Neuronal stem cell (in vitro differentiated cells): ENCODE results near the gene SPDYE5.
"Not testable (repeated sequence)": the region's sequence is repeated elsewhere in the genome, so short reads cannot be mapped to it uniquely, and the experiment has no call there.

Source experiments
- DNase-seq: peaks from one replicate; pipeline ENCODE4 v3.0.0-alpha.2; 2013; ENCODE audit warnings: low spot score
- H2AFZ ChIP-seq: one replicate; pipeline ENCODE4 v1.6.1; 2013; ENCODE audit warnings: mild to moderate bottlenecking, low read length, inconsistent platforms
- H2AK5ac ChIP-seq: 2 replicates; pipeline ENCODE4 v1.6.1; 2013; ENCODE audit warnings: low read depth, mild to moderate bottlenecking, inconsistent platforms, low read length, moderate library complexity, mixed read lengths
- H2BK120ac ChIP-seq: 2 replicates; pipeline ENCODE4 v1.6.1; 2013; ENCODE audit warnings: low read depth, mild to moderate bottlenecking, inconsistent platforms, low read length, moderate library complexity, mixed read lengths
- H2BK12ac ChIP-seq: one replicate; pipeline ENCODE4 v1.6.1; 2013; ENCODE audit warnings: low read length, inconsistent platforms
- H2BK15ac ChIP-seq: 2 replicates; pipeline ENCODE4 v1.6.1; 2013; ENCODE audit warnings: mild to moderate bottlenecking, low read length, inconsistent platforms, mixed read lengths
- H2BK5ac ChIP-seq: one replicate; pipeline ENCODE4 v1.6.1; 2013; ENCODE audit warnings: inconsistent platforms, mild to moderate bottlenecking, low read length, moderate library complexity
- H3K14ac ChIP-seq: one replicate; pipeline ENCODE4 v1.6.1; 2013; ENCODE audit warnings: low read length, inconsistent platforms
- H3K18ac ChIP-seq: 2 replicates; pipeline ENCODE4 v1.6.1; 2013; ENCODE audit warnings: low read length, inconsistent platforms
- H3K23ac ChIP-seq: 2 replicates; pipeline ENCODE4 v1.6.1; 2013; ENCODE audit warnings: low read depth, mild to moderate bottlenecking, mixed read lengths, low read length, inconsistent platforms; ENCODE audit not compliant: poor library complexity
- H3K27ac ChIP-seq: replicated peaks from 3 replicates; pipeline ENCODE4 v1.5.1; 2013; ENCODE audit warnings: low read length, inconsistent platforms
- H3K27me3 ChIP-seq, 3 experiments: 2 replicates each; pipeline ENCODE4 v1.6.1; 2013; ENCODE audit warnings: low read length in 3 of 3, mild to moderate bottlenecking in 2 of 3, inconsistent platforms in 1 of 3, low read depth in 1 of 3, mixed read lengths in 1 of 3, moderate library complexity in 1 of 3; ENCODE audit not compliant: control insufficient read depth in 3 of 3, insufficient read depth in 3 of 3
- H3K36me3 ChIP-seq, 2 donors: replicated peaks in 1 of 2; 2 replicates each; pipeline ENCODE4 v1.6.1; 2013; ENCODE audit warnings: low read length in 2 of 2; ENCODE audit not compliant: control insufficient read depth in 2 of 2, insufficient read depth in 2 of 2
- H3K4ac ChIP-seq: 2 replicates; pipeline ENCODE4 v1.6.1; 2013; ENCODE audit warnings: inconsistent platforms, mild to moderate bottlenecking, low read length, moderate library complexity
- H3K4me1 ChIP-seq, 2 donors: 1 replicate in 1 of 2; 2 replicates in 1 of 2; pipeline ENCODE4 v1.6.1; 2013; ENCODE audit warnings: low read length in 2 of 2, low read depth in 1 of 2; ENCODE audit not compliant: control insufficient read depth in 2 of 2, insufficient read depth in 1 of 2
- H3K4me2 ChIP-seq: one replicate; pipeline ENCODE4 v1.6.1; 2013; ENCODE audit warnings: mild to moderate bottlenecking, low read length, inconsistent platforms; ENCODE audit not compliant: insufficient read depth, poor library complexity, severe bottlenecking
- H3K4me3 ChIP-seq, 2 donors: 2 replicates each; pipeline ENCODE4 v1.5.1; 2013; ENCODE audit warnings: low read length in 2 of 2, mild to moderate bottlenecking in 2 of 2, inconsistent platforms in 1 of 2, moderate library complexity in 1 of 2
- H3K79me1 ChIP-seq: one replicate; pipeline ENCODE4 v1.6.1; 2013; ENCODE audit warnings: low read depth, mild to moderate bottlenecking, inconsistent platforms, low read length, moderate library complexity
- H3K9ac ChIP-seq: one replicate; pipeline ENCODE4 v1.6.1; 2013; ENCODE audit warnings: mild to moderate bottlenecking, low read depth, low read length, inconsistent platforms; ENCODE audit not compliant: poor library complexity
- H3K9me3 ChIP-seq, 2 donors: replicated peaks in 1 of 2; 2 replicates each; pipeline versions ENCODE3 to v1.6.1; 2013; ENCODE audit warnings: low read length in 2 of 2, mild to moderate bottlenecking in 2 of 2, inconsistent platforms in 1 of 2, low read depth in 1 of 2, mixed read lengths in 1 of 2, moderate library complexity in 1 of 2; ENCODE audit not compliant: control insufficient read depth in 2 of 2, insufficient read depth in 1 of 2
- H4K8ac ChIP-seq: one replicate; pipeline ENCODE4 v1.6.1; 2013; ENCODE audit warnings: low read depth, mild to moderate bottlenecking, inconsistent platforms, low read length, moderate library complexity
- H4K91ac ChIP-seq: one replicate; pipeline ENCODE4 v1.6.1; 2013; ENCODE audit warnings: low read length, low read depth, mild to moderate bottlenecking, inconsistent platforms; ENCODE audit not compliant: poor library complexity
- WGBS, 2 donors: extraction: QIAGEN DNeasy Blood & Tissue Kit; methylation state at CpG; one replicate each; pipeline ENCODE4 v1.1.7; 2013; ENCODE audit warnings: missing lambda C conversion rate in 2 of 2, mixed read lengths in 1 of 2; ENCODE audit not compliant: insufficient read length in 2 of 2, insufficient replicate concordance in 1 of 2; ENCODE audit errors: extremely low coverage in 2 of 2; 5-methylcytosine and 5-hydroxymethylcytosine counted together

SPDYE5 gene

DNA sequence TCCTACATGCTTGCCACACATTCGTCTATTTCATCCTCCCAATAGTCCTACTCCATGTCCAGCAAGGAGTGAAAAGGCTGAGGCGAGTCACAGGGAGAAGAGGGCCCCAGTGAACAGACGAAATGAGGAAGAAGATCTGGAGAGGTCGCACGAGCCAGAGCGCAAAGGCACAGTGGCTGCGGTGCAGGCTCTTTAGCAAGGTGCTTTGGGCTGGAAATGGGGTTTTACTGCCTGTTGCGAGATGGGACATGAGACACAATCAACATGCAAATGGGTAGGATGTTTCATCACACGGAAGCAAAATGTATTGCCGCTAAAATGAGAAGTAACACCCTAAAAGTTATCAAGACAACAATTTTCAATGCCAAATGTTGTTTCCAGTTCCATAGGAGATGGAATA is 35.7 kb upstream of the SPDYE5 start:
- not testable (repeated sequence) for H2AK5ac ChIP-seq, H2BK5ac ChIP-seq, H3K18ac ChIP-seq, H2BK15ac ChIP-seq, DNase-seq, H3K4ac ChIP-seq, H4K8ac ChIP-seq, H3K36me3 ChIP-seq, H2BK120ac ChIP-seq, H3K14ac ChIP-seq, H3K9ac ChIP-seq, H2AFZ ChIP-seq, H3K9me3 ChIP-seq, H3K27me3 ChIP-seq, H3K79me1 ChIP-seq, H4K91ac ChIP-seq, H3K4me3 ChIP-seq, H3K4me2 ChIP-seq, H2BK12ac ChIP-seq, H3K23ac ChIP-seq, H3K4me1 ChIP-seq, H3K27ac ChIP-seq
- no CpG with 5 or more reads among the region's 10 CpGs for WGBS, 2 donors

DNA sequence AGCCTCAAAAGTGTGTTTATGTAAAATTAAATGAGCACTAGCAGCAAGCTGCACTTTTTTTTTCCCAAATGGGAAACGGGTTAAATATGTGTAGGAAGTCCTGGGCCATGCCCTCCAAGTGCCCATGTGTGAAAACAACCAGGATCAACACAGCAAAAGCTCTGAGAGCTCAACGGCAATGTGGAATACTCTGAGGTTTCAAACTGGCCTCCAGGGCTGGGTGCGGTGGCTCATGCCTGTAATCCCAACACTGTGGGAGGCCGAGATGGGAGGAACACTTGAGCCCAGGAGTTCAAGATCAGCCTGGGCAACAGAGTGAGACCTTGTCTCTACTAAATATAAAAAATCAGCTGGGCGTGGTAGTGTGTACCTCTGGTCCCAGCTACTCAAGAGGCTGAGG is 34.1 kb upstream of the SPDYE5 start:
- no CpG with 5 or more reads among the region's 5 CpGs for WGBS, 2 donors
- H2AK5ac ChIP-seq, H3K14ac ChIP-seq, H2BK5ac ChIP-seq, H4K8ac ChIP-seq, H3K4ac ChIP-seq, H3K9ac ChIP-seq, H3K4me3 ChIP-seq, DNase-seq, H2BK120ac ChIP-seq, H2AFZ ChIP-seq, H3K36me3 ChIP-seq, H3K79me1 ChIP-seq, H3K4me2 ChIP-seq, H2BK15ac ChIP-seq, H3K18ac ChIP-seq, H4K91ac ChIP-seq, H3K27ac ChIP-seq, H2BK12ac ChIP-seq, H3K4me1 ChIP-seq, H3K9me3 ChIP-seq, H3K27me3 ChIP-seq, H3K23ac ChIP-seq: not testable (repeated sequence)

- H2AFZ ChIP-seq, H4K91ac ChIP-seq, H3K27me3 ChIP-seq, H3K79me1 ChIP-seq, H3K9me3 ChIP-seq, H3K9ac ChIP-seq, H3K4ac ChIP-seq, H2BK12ac ChIP-seq, H2BK15ac ChIP-seq, H2AK5ac ChIP-seq, H3K4me1 ChIP-seq, H2BK5ac ChIP-seq, H4K8ac ChIP-seq, DNase-seq, H3K18ac ChIP-seq, H2BK120ac ChIP-seq, H3K4me3 ChIP-seq, H3K23ac ChIP-seq, H3K36me3 ChIP-seq, H3K27ac ChIP-seq, H3K14ac ChIP-seq, H3K4me2 ChIP-seq: not testable (repeated sequence)
- no CpG with 5 or more reads among the region's 5 CpGs for WGBS, 2 donors
These were observed 31.6 kb upstream of the SPDYE5 start for GRCh38 chr7:75460541-75460940.

- not testable (repeated sequence) for H3K4ac ChIP-seq, H3K27me3 ChIP-seq, H3K14ac ChIP-seq, H3K9ac ChIP-seq, H2AFZ ChIP-seq, H3K9me3 ChIP-seq, H4K91ac ChIP-seq, H2BK12ac ChIP-seq, H3K18ac ChIP-seq, H4K8ac ChIP-seq, H3K23ac ChIP-seq, DNase-seq, H3K27ac ChIP-seq, H3K4me2 ChIP-seq, H3K79me1 ChIP-seq, H3K4me1 ChIP-seq, H2BK15ac ChIP-seq, H2BK5ac ChIP-seq, H2AK5ac ChIP-seq, H2BK120ac ChIP-seq, H3K4me3 ChIP-seq
- WGBS, 2 donors, result no CpG with 5 or more reads among the region's 4 CpGs
- H3K36me3 ChIP-seq, result peaks cover 6 to 46% of the 10 kb centered on the region in 2 donors
These were observed 22.0 kb upstream of the SPDYE5 start for GRCh38 chr7:75470166-75470565.
